Pons (tissue), 1 donor: ENCODE results near the gene ZNF699.
"Not testable (repeated sequence)": the region's sequence is repeated elsewhere in the genome, so short reads cannot be mapped to it uniquely, and the experiment has no call there.

Experiments used
- DNase-seq: peaks from one replicate; pipeline ENCODE4 v3.0.0-alpha.2; 2016; ENCODE audit warnings: low spot score

ZNF699 gene

GRCh38 chr19:9283485-9283884 lies 26.2 kb downstream of the ZNF699 start:
- not testable (repeated sequence) for DNase-seq

GRCh38 chr19:9251236-9251635 lies 58.4 kb downstream of the ZNF699 start:
- DNase-seq, result no peak

- DNase-seq, result no peak
Measured at GRCh38 chr19:9250630-9251029, 59.0 kb downstream of the ZNF699 start, which contains the start of gene OR7E24. Gene OR7E24, plus strand, starts transcription at chr19:9250930. Its CDS starts 114 bp downstream, at chr19:9251044.
